T-helper 22 cell (primary cell): ENCODE data around the gene SYT13.
"Not testable (repeated sequence)": the region's sequence is repeated elsewhere in the genome, so short reads cannot be mapped to it uniquely, and the experiment has no call there.

Experiments
- DNase-seq: peaks from one replicate; pipeline ENCODE4 v3.0.0-alpha.2; 2020; ENCODE audit warnings: low read depth

Gene SYT13

DNA sequence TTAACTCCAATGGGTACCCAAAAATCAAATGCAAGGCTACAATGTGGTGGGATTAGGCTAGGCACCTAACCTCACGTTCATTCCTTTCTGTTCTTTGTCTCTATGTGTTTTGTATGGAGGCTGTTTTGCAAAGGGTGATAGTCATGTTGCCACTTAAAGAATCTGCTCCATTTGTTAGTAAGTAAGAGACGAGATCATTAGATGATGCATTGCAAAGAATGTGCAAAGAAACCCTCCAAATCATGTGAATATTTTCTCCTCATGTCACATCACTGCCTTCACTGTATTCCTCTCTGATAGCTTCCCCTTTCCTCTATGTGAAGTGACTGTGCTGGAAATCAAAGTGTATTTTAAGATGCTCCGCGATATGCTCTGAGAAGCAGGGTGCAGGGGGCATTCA lies 11.9 kb downstream of the SYT13 start:
- DNase-seq, result no peak

DNA sequence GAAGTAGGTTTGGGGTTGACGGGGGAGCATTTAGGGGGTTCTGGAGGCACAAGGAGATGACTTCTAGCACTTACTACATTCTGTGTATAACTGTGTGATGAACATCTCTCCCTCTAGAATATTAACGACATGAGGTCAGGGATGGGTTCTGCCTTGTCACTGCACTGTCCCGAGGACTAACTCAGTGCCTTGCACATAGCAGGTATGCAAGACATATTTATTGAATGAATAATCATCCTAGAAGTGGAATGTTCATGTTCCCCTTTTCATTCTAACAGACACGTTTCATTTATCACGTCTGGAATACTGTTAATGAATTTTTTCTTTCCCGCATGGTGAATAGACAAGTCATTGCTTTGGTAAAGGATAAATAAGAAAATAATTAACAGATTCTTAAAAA lies 12.6 kb downstream of the SYT13 start:
- no peak for DNase-seq

DNA sequence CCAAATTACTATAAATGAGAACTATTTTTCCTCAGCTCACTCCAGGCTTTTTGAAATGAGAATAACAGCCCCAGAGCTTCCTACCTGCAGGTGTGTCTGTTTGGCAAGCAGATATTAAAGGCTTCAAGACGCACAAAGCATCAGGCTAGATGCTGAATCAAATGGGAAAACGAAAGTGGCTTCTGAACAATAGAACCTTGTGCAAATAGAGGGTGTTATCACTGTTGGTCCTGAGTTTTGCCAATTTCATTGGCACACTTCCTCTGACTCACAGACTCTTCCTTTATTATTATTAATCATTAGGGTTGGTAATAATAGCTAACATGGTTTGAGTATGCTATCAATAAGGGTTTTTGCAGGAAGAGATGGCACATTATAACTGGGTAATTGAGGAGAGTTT lies 13.4 kb downstream of the SYT13 start:
- DNase-seq, result no peak

DNA sequence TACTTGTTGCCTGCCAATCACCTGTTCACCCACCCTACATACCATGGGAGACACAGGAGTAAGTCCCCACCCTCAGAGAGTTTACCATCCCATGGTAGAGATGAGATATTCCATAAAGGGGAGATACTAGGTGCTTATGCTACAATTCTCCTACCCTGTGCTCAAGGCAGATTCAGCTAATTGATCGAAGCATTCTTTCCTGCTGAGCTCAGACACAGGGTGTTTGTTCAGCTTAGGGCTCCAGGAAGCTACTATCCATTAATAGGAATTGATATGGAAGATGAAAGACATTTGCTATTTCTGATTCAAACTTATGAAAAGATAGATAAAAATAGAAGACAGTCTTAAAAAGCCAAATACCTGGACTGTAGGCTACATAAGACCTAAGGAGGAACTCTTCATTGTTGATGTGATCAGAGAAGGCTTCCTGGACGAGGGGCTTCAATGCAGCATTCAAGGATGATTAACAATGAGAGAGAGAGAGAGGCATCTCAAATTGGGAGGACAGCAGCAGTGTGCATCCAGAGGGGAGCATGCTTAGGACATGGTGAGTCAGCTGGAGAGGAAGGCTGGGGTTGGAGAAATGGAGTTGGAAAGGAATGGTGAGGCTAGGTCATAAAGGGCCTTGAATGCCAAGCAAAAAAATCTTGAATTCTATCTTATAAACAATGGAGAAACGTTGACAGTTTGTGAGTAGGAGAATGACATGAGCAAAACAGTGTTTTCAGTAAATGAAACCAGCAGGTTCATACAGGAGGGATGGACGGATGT lies 15.0 kb downstream of the SYT13 start:
- DNase-seq, result no peak

DNA sequence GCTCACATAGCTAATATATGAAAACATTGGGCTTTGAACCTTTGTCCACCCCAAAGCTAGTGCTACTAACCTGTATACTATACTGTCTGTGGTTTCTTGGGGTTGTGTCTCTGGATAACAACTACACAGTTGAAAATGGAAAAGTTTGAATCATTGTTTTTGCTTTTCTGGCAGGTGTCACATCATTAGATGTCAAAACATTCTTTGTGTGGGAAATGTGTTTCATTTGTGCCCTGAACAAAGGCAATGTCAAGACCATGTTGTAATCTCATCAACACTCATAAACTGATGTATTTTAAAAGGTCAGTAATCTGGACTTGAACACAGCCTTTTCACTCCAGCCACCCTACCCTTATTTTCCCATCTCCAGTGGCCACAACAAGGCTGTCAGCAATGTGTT lies 16.5 kb downstream of the SYT13 start:
- DNase-seq, result no peak

DNA sequence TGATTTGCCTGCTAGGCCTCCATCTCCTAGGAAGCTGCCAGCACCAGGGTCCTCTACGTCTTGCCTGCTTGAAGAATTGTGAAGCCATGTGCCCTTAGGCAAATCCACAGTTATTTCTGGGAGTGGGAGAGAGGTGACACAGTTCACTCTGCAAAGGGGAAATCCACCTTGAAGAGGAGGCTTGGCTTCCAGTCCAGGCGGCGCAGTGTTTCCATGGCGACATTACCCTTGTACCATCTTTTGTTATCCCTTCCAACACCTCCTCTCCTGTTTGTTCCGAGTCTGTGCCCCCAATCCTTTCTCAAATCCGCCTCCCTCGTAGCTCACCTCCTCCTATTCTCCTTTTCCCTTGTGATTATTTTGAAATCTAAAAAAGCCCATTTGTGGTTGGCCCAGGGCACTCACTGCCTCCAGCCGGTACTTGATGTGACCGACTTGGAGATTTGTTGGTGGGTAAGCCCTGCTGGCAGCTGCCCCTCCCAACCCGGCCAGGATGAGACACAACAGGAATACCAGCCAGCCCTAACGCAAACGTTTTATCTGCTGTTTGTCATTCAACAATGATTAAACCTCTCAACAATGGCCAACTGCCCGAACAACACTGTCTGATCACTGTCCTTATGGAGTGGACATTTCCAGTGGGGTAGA lies 18.4 kb downstream of the SYT13 start:
- no peak for DNase-seq

DNA sequence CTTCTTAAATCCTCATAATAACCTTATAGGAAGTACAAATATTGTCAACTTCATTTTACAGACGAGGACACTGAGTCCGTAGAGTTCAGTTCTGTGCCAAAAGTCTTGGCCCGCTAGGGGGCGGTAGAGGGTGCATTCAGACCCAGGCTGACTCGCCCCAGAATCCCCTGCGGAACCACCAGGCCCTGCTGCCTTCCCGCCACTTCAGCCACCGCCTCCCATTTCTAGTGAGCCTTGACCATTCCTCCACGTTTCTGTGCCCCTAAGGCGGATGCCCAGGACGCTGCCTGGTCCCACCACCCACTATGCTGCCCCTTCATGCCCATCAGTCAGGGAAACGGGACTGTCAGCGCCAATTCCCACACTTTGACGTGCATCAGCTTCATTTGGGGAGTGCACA lies 19.1 kb downstream of the SYT13 start:
- DNase-seq, result no peak

DNA sequence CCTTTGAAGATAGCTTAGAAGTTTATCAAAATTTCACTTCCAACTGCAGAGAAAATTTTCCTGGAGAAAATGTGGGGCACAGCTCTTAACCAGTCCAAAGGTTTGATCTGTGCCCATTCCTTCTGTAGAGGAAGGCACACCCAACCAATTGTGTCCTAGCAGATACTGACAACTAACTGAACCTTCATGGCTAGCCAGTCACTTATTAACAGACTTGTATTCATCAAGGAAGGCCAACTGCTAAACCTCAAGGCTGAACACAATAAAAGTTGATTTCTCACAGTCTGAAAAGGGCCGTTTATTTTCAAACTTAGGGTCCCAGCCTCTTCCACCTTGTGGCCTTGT lies 19.5 kb downstream of the SYT13 start:
- DNase-seq, result no peak

DNA sequence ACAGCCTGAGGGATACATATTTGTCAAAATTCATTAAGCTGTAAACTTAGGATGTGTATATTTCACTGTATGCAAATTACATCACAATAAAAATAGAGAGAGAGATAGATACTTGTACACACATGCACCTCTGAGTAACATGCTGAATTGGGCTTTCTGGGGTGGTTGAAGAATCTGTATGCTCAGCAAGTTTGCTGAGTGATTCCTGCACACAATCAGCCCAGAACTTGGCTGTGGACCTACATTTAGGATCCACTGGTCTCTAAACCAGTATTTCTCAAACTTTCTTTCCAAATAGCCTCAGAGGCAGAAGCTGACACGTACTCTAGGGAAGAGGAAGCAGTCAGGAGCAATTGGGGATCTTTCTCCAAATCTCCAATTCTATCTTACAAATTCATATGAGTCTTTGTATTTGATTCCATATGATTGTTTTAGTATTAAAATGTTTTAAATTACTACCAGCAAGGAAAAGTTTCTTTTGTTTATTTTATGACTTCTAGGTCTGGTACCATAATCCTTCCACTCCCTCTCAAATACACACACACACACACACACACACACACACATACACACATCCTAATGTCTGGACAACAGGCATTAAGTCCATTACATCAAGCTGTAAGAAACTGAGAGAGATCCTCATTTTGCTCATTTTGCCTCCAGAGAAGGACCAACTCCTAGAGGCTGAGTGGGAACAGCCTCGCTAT lies 20.0 kb downstream of the SYT13 start:
- no peak for DNase-seq

DNA sequence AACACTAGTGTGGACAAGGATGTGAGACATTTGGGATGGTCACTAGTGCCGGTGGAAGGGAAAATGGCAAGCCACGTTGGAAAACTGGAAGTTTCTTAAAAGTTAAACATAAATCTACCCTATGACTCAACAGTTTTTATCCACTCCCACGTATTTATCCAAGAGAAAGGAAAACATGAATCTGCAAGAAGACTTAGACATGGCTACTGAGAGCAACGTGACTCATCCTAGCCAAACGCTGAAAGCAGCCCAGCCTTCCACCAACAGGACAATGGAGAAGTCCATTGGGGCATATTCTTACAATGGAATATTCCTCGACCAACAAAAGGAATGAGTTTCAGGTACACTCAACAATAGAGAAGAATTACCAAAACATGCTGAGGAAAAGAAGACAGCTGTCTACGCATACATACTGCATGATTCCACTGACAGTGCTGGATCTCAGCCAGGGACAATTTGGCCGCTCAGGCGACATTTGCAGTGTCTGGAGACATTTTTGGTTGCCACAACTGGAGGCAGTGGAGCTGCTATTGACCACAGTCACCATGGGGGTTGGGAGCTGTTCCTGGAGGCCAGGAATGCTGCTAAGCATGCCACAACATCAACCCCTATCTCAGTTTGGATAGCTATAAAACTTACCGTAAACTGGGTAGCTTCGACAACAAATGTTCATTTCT lies 21.2 kb downstream of the SYT13 start:
- no peak for DNase-seq

DNA sequence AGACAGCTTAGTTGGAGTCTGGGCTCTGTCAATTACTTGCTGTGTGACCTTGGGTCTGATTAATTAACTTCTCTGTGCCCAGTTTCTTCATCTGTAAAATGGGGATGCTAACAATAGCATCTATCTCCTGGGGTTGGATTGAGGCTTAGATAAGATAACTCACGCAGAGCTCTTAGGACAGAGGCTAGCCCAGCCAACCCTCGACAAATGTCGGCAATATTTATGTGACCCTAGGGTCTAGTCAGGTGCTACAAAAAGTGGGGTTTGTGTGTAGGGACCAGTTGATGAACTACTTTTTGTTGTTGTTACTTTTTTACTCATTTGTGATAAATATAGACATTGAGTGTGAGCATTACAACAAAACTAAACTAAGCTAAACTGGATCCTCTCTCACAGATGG lies 22.4 kb downstream of the SYT13 start:
- no peak for DNase-seq

DNA sequence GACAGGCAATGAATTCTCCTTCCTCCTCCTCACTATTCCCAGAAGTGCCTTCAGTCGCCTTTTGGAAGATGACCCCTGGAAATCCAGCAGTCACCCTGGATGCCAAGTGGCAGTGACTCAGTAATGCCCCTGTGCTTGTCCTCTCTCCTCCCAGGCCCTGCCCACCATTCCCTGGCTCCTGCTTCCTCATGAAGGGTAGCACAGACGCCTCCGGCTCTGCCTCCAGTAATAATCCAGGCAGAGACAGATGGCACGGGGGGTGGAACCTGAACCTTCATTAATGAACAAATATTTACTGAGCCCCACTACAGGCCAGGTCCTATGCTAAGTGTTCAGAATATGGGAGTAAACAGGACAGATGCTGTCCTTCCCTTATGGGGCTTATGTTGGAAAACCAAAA lies 23.2 kb downstream of the SYT13 start:
- no peak for DNase-seq

DNA sequence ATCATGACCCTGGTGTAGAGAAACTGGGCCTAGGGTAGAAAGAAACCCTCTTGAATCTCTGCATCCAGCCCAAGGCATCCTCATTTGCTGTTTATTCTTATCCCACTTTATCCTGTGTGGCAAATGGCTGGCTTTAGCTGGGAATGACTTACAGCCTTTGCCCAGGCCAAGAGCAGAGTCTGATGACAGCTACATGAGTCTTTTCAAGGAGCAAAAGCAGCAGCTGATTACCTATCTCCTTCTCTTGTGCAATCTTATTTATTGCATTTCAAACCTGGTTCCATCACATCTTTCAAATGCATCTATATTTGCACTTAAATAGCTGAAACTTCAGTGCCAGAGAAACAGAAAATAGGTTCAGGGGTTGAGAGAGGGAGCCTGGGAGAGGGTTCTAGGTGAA lies 26.1 kb downstream of the SYT13 start:
- no peak for DNase-seq

DNA sequence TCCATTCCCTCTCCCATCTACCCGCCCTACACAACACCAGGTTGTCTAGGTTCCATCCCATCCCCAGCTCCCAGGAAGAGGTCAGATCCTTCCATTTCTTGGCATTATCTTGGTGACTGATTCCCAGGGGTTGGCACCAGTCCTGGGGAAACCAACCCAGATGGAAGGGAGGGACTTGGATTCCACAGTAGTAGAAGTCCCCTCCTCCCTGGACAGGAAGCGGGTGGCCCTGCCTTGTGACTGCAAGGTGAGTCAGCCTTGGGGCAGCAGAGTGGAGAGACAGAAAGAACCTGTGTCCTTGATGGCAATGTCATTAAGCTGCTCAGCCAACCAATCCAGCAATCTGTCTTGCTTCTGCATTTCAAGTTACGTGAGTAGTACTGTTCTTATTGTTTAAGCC lies 26.5 kb downstream of the SYT13 start:
- DNase-seq, result no peak

DNA sequence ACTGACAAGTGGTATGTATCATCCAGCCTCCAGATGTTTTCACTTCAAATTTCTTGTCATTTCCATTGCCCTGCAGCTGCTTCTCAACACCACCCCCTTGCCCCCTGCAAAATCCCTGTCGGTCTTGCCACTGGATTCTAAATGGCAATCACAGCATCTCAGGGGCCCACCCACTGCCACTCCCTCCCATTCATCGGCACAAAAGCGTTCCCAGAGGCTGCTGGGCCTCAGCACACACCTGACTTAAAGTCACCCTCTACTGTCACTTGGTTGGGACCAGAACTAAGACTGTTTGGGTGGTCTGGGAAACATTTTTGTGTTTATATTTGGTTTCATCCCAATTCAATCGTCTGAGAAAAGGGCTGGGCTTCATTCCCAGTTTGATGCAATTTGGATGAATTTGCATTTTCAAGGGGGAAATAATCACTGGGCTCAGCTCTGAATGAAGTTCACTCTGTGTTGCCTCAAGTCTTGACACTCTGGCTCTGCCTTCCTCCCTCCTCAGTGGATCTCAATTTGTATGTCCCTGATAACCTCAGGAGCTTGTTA lies 27.1 kb downstream of the SYT13 start:
- DNase-seq, result no peak

DNA sequence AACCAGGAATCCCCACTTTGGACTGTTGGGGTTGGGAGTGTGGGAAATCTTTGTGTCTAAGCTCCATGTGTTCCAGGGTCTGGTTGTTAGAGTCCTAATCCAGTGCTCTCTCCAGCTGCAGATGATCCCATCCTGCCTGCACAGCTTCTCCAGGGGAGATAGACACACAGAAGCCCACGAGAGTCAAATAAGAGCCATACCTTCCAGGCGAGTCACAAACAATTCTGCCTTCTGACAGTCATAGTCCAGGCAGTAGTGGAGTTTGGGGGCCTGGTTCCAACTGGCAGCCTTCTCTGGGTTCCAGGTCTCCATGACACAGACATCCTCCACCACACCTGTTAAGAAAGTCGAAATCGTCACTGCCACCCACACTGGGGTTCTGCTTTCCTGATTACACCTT lies 32.1 kb downstream of the SYT13 start:
- DNase-seq, result no peak

DNA sequence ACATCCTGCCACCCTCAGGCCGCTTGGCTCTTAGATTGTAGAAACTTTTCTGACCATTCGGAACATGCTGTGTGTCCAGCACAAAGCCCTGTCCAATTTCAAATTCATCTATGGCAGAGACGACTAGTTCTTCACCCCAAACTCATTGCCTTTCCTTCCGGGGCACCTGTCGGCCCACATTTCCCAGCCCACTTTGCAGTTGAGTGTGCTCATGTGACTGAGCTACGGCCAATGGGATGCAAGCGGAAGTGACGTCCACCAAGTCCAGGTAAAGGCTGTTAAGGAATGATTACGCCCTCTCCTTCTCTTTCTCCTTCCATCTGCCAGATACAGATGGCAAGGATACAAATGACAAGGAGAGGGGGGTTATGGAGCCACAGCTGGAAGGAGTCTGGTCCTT lies 32.5 kb downstream of the SYT13 start:
- no peak for DNase-seq

DNA sequence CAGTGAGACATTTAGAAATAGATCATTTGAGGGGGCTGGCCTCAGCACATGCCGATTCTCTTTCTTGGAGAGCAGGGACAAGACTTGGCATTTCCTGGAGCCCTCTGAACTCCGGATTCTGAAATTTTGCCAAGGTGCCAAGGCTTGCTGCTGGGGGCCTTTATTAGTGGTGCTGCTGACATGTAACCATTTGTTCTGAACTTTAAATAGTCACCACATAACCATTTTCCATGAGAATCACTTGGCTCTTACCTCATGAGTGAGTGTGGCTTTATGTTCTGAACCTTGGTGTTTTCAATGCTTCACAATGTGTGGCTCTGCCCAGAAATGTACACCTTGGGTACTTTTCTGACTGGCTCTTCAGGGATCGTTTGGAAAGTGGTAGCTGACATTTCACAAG lies 33.3 kb downstream of the SYT13 start:
- DNase-seq, result no peak

DNA sequence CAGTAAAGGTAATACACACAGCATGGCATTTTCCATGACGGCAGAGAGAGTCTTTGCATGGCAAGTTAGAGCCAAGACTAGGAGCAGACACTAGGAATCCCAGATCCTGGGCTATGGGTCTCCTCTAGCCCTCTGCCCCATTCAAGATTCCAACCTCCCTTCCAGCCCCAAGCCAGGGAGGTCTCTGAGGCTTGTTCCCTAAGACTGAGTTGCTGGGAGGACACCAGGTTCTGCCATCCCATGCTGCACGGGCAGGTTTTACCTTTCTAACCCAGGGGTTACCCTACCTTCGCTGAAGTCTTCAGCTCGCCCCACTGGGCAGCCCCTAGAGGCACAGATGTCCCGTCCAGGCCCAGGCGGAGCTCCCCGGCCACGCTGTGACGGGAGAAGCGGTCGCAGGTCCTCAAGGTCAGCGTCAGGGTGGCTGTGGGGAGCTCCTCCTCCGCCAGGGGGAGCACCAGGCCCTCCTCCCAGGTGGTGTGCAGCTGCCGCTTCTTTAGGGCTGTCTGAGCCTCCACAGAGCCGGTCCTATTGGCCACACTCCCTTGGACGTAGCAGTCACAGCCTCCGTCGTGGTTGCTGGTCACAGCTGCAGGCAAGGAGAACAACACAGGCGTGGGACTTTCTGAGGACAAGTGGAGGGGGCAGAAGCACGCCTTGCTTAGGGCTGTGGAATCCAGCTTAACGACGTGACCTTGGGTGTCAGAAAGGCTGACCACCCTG lies 33.8 kb downstream of the SYT13 start:
- no peak for DNase-seq

DNA sequence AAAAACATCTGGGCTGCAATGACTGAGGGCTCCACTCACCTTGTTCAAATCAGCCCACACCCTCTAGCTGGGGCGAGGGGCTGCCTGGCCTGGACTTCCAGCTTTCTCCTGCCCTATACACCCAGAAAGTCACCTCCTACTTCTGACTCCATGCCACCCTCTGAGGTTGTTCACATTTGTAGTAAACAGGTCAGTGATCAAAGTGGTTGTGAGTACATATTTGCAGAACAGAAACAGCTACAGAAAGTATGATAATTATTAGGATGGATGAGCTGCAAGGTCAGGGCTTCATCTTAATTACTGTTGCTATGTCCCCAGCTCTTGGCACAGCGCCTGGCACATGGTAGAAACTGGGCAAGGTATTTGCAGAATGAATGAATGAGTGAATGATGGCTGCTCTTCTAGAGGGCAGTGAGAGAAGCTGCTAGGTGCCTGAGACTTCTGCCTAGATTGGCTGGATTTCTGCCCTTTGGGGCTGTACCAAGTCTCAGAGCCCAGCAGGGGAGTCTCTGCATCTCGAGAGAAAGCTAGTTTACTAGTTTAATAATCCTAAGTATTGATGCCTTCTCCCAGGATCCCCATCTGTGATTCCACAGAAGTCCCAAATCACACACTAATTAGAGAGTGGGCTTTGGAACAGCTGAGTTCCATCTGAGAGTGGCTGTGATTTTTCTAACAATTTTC lies 36.0 kb downstream of the SYT13 start:
- DNase-seq, result no peak

DNA sequence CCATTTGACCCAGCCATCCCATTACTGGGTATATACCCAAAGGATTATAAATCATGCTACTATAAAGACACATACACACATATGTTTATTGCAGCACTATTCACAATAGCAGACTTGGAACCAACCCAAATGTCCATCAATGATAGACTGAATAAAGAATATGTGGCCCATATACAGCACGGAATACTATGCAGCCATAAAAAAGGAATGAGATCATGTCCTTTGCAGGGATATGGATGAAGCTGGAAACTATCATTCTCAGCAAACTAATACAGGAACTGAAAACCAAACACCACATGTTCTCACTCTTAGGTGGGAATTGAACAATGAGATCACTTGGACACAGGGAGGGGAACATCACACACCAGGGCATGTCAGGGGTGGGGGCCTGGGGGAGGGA lies 36.8 kb downstream of the SYT13 start:
- not testable (repeated sequence) for DNase-seq
